Activated CD8-positive, alpha-beta memory T cell treated with anti-CD3 and anti-CD28 coated beads for 1 hour (primary cell): ENCODE results near the gene DNASE2B.
"Not testable (repeated sequence)": the region's sequence is repeated elsewhere in the genome, so short reads cannot be mapped to it uniquely, and the experiment has no call there.

Source experiments
- DNase-seq, 2 donors: peaks; one replicate each; pipeline ENCODE4 v3.0.0-alpha.2; 2020; ENCODE audit warnings: low read depth in 1 of 2; ENCODE audit errors: extremely low read depth in 1 of 2

DNASE2B gene

DNA sequence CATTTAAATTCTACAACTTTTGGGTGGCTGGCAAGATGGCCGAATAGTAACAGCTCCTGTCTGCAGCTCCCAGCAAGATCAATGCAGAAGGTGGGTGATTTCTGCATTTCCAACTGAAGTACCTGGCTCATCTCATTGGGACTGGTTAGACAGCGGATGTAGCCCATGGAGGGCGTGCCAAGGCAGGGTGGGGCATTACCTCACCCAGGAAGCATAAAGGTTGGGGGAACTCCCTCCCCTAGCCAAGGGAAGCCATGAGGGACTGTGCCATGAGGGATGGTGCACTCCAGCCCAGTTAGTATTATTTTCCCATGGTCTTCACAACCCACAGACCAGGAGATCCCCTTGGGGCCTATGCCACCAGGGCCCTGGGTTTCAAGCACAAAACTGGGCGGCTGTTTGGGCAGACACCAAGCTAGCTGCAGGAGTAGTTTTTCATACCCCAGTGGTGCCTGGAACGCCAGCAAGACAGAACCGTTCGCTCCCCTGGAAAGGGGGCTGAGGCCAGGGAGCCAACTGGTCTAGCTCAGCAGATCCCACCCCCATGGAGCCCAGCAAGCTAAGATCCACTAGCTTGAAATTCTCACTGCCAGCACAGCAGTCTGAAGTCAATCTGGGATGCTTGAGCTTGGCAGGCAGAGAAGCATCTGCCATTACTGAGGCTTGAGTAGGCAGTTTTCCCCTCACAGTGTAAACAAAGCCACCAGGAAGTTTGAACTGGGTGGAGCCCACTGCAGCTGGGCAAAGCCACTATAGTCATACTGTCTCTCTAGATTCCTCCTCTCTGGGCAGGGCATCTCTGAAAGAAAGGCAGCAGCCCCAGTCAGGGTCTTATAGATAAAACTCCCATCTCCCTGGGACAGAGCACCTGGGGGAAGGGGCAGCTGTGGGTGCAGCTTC lies 44.7 kb downstream of the DNASE2B start:
- not testable (repeated sequence) for DNase-seq

DNA sequence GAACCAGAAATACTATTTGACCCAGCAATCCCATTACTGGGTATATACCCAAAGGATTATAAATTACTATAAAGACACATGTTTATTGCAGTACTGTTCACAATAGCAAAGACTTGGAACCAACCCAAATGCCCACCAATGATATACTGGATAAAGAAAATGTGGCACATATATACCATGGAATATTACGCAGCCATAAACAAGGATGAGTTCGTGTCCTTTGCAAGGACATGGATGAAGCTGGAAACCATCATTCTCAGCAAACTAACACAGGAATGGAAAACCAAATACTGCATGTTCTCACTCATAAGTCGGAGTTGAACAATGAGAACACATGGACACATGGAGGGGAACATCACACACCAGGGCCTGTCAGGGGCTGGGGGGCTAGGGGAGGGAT lies 50.4 kb downstream of the DNASE2B start:
- DNase-seq = not testable (repeated sequence)

DNA sequence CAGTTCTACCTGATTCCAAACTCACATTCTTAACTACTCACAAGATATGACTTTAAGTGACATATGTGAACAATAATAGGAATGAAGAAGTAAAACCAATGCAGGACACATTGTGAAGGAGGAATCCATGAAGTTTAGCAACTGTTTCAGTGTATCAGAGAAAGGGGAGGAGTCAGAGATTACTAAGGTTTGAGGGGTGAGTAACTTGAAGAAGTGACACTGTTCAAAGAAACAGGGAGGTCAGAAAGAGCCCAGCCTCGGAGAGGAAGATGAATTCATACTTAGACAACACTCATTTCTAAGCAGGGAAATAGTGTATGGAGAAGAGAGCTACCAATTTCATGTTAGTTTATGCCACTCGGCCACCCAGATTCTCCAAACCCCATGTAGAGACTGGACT lies 52.6 kb downstream of the DNASE2B start:
- no peak for DNase-seq

- no peak for DNase-seq
These were observed 54.2 kb downstream of the DNASE2B start for GRCh38 chr1:84452436-84452835.

DNA sequence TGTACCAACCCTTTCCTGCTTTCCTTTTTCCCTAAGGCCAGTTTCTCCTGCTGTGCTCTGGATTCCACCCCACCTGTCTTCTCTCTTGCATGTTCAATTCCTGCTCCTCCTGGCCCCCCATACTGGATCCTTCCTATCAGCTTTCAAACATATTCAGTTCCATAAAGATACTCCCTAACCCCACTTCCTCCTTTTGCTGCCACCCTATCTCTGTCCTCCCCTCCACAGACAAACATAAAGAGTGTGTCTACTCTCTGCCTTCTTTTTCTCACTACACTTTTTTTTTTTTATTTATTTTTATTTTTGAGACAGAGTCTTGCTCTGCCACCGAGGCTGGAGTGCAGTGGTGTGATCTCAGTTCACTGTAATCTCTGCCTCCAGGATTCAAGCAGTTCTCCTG lies 63.8 kb downstream of the DNASE2B start:
- no peak for DNase-seq
